ENCODE data around the gene DIRAS1.

Gene DIRAS1

DNA sequence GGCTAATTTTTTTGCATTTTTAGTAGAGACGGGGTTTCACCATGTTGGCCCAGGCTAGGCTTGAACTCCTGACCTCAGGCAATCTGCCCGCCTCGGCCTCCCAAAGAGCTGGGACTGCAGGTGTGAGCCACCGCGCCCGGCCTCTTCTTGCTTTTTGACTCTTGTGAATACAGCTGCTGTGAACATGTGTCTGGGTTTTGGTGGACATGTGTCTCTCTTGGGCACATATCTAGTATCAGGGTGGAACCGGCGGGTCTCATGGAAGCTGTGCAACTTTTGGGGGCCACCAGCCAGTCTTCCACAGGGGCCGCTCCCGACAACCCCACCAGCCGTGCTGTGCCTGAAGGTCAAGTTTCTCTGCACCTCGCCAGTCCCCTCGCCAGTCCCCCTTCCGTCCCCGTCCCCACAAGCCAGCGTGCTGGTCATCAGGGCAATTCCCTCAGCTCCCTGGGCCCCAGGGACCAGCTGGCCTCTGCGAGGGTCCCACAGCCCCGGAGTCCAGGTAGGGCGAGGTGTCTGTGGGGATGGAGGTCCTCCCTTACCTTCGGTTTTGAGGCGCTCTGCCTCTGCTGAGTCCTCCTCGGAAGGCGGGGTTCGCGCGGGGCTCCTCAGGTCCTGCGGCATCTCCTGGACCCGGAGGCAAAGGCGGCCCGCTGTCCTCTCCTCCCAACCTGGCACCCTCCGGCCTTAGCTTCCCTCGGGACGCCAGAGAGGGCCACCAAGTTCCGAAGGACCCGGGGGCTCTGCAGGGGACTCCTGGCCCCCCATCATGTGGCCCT is 45.6 kb upstream of the DIRAS1 start:
- TF ChIP-seq, protein P1, sequence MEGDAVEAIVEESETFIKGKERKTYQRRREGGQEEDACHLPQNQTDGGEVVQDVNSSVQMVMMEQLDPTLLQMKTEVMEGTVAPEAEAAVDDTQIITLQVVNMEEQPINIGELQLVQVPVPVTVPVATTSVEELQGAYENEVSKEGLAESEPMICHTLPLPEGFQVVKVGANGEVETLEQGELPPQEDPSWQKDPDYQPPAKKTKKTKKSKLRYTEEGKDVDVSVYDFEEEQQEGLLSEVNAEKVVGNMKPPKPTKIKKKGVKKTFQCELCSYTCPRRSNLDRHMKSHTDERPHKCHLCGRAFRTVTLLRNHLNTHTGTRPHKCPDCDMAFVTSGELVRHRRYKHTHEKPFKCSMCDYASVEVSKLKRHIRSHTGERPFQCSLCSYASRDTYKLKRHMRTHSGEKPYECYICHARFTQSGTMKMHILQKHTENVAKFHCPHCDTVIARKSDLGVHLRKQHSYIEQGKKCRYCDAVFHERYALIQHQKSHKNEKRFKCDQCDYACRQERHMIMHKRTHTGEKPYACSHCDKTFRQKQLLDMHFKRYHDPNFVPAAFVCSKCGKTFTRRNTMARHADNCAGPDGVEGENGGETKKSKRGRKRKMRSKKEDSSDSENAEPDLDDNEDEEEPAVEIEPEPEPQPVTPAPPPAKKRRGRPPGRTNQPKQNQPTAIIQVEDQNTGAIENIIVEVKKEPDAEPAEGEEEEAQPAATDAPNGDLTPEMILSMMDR (IDR thresholded peaks at IDR 0.05; ENCODE audit: insufficient read depth, low read depth, low read length, missing control alignments): no peak
- no peak overlapping the region for H3K4me3 ChIP-seq (ENCODE audit: low read length)

GRCh38 chr19:2765376-2765775 is 44.2 kb upstream of the DIRAS1 start:
- no peak for DNase-seq (ENCODE audit: low read depth)
- TF ChIP-seq, protein P1 (IDR thresholded peaks at IDR 0.05; ENCODE audit: insufficient read depth, low read depth, low read length, missing control alignments): no peak

More for the DNA sequence above, 45.6 kb upstream of the DIRAS1 start:
- DNase-seq (ENCODE audit: low read depth): no peak

GRCh38 chr19:2764945-2765344 is 43.8 kb upstream of the DIRAS1 start:
- no peak overlapping the region for H3K4me3 ChIP-seq (ENCODE audit: low read length)
- no peak for DNase-seq (ENCODE audit: low read depth)
- TF ChIP-seq, protein P1 (IDR thresholded peaks at IDR 0.05; ENCODE audit: insufficient read depth, low read depth, low read length, missing control alignments): no peak

More at GRCh38 chr19:2765376-2765775, 44.2 kb upstream of the DIRAS1 start:
- no peak overlapping the region for H3K4me3 ChIP-seq (ENCODE audit: low read length)

- H3K4me3 ChIP-seq (ENCODE audit: low read length): no peak overlapping the region
Measured at GRCh38 chr19:2763687-2764086, 42.5 kb upstream of the DIRAS1 start.

DNA sequence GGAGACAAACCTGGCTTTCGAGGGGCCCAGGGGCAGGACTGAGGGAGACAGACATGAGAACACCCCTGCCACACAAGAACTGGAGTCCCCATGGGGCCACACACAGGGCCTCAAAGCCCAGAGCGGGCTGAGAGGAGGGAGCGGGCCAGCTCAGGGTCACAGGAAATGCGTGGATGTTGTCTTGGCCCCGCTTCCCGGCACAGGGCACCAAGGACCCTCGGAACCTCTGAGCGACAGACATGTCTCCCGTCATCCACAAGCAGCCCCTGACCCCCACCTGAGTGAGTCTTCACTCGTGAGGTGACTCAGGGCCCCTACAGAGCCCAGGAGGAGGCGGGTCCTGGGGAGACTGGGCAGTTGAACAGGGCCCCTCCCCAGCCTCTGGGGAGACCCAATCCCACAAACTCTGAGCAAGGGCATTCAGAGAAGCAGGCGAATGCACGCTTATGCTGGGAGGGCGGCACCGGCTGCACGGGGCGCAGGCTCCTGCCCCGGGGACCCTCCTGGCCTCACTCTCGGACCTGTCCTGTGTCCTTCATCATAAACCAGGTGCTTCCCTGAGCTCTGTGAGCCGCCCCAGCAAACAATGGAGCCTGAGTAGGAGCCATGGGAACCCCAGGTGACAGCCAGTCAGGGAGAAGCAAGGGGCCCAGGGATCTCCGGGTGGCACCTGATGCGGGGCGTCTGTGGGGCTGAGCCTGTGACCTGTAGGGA is 41.8 kb upstream of the DIRAS1 start:
- TF ChIP-seq, protein P1 (IDR thresholded peaks at IDR 0.05; ENCODE audit: insufficient read depth, low read depth, low read length, missing control alignments): no peak
- H3K4me3 ChIP-seq (ENCODE audit: low read length): no peak overlapping the region
- DNase-seq (ENCODE audit: low read depth): no peak

More at GRCh38 chr19:2763687-2764086, 42.5 kb upstream of the DIRAS1 start:
- no peak for DNase-seq (ENCODE audit: low read depth)
- TF ChIP-seq, protein P1 (IDR thresholded peaks at IDR 0.05; ENCODE audit: insufficient read depth, low read depth, low read length, missing control alignments): no peak

- no peak for DNase-seq (ENCODE audit: low read depth)
- TF ChIP-seq, protein P1 (IDR thresholded peaks at IDR 0.05; ENCODE audit: insufficient read depth, low read depth, low read length, missing control alignments): no peak
- no peak overlapping the region for H3K4me3 ChIP-seq (ENCODE audit: low read length)
Measured at GRCh38 chr19:2761876-2762782, 41.0 kb upstream of the DIRAS1 start.

All from epithelial cell of esophagus (primary cell).